Measurements from ENCODE around the gene MAB21L2.

The MAB21L2 gene

DNA sequence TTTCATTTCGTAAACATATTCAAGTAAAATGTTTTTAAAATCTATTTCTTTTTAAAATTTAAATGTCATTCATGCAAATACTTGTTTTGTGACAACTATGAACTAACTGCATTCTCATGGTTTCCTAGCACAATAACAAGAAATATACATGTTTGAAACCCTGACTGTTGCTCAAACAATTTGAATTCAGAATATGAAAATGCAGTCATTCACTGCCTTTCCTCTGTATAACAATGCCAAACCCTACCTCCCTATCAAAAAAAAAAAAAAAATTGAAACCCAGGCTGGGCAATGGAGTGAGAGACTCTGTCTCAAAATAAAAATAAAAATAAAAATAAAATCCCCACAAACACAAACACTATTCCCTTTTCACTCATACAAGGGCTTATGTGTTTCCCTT lies 42.1 kb downstream of the MAB21L2 start:
- no peak for DNase-seq

DNA sequence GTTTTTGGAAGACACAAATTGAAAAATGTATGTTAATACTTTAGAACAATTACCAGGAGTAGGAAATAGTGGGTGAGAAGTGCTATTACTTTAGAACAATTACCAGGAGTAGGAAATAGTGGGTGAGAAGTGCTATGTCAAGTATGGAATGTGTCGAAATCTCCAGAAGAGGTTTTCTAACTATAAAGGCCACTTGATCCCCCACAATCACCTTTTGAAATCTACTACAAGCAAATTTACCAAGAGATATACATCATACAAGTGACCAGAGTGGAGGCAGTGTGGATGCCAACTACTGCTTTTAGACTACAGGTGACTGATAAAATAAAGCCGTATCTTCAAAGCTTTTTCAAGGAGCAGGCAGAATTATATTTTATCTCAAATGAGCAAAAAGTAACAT lies 43.1 kb downstream of the MAB21L2 start:
- no peak for DNase-seq

DNA sequence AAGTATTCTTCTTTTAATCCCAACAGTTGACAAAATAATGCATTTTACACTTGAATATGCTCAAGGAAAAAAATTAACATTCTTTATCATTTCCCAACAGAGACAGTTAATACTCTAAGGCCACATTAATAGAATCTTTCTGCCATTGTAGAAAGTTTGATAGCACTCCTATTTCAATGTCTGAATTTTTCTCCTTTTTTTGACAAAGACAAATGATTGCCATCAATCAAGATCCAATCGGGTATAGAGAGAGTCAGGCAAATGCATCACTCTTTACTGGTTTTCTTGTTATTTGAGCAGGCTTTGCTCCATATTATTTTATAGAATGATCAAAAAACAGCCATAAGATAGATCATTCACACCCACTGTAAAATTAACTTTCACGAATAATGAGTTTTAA lies 46.1 kb downstream of the MAB21L2 start:
- no peak for DNase-seq

DNA sequence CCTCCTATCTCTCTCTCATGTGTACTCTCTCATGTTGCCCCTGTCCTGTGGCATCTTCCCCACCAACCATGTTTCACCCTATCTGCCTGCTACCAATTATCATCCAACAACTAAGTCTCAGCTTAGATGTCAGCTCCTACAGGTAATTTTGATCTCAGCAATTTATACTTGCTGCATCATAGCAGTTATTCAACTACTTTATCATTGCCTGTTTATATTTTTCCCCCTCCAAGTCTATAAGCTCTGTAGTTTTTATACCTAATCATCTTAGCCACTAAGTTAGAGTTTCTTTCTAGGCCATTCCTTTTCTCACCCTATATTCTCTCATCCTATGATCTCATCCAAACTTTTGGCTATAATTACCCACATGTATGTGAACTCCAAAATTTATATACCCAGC lies 50.7 kb downstream of the MAB21L2 start:
- DNase-seq, result no peak
